HCT116 (cell line): ENCODE results near the gene MCRIP2. TPM values are rescaled to one million over a fixed set of nuclear protein-coding genes. Genes with fewer than 3 reads are reported as not detected.

Source experiments
- ATAC-seq: fragments of 200-7000 bp; cut with Tn5 transposase; 2 replicates; pipeline ENCODE4 v1.9.1; 2020; ENCODE audit warnings: mild to moderate bottlenecking, moderate library complexity
- BruUV-seq: library from RNA; stranded (reverse); fragments of 400-500 nt; replicated peaks from 2 replicates; lab custom pipeline; 2021; lab: Mats Ljungman, UMichigan
- CTCF ChIA-PET: fragments of 300-600 bp; sonication (Branson Sonifier 250); formaldehyde crosslinking; loops from one replicate; lab custom pipeline; 2021; ENCODE audit warnings: antibody characterized with exemption; lab: Charles Lee
- POLR2A ChIA-PET: fragments of 300-600, 350-600 bp; sonication (Branson Sonifier 250); formaldehyde crosslinking; loops from one replicate; lab custom pipeline; 2021; ENCODE audit warnings: antibody characterized with exemption; lab: Charles Lee
- RAD21 ChIA-PET, 2 experiments: fragments of 300-600 bp; sonication (Branson Sonifier 250); formaldehyde crosslinking; loops; one replicate each; lab custom pipeline; 2023; ENCODE audit warnings: low total read pairs in 2 of 2; ENCODE audit not compliant: uncharacterized antibody in 2 of 2, unreplicated experiment in 2 of 2, low non-redundant PET in 1 of 2; lab: Charles Lee
- DNase-seq: peaks from one replicate; pipeline ENCODE4 v3.0.0-alpha.2; 2010; ENCODE audit warnings: low read depth, low spot score
- H2AFZ ChIP-seq: fragments of 200-600 bp; shearing (Covaris generic), sonication (generic); 2 replicates; pipeline ENCODE4 v1.6.1; 2017; ENCODE audit warnings: low read depth, mixed run types, mixed read lengths, antibody characterized with exemption, low read length; ENCODE audit not compliant: poor library complexity, severe bottlenecking
- H3K27ac ChIP-seq: 2 replicates; pipeline ENCODE4 v1.5.1; 2012; ENCODE audit warnings: low read depth, low read length
- H3K27me3 ChIP-seq: fragments of 200-600 bp; sonication (generic); 2 replicates; pipeline ENCODE4 v1.6.1; 2016; ENCODE audit warnings: mixed run types, low read length, mixed read lengths; ENCODE audit not compliant: insufficient read depth
- H3K36me3 ChIP-seq, 2 experiments: fragments of 200-500 bp in 1 of 2; fragments of 200-600 bp in 1 of 2; sonication (Bioruptor generic) in 1 of 2; sonication (generic) in 1 of 2; 2 replicates each; pipeline versions ENCODE4 v1.5.1 to v1.6.1; 2014 to 2016; ENCODE audit warnings: low read length in 2 of 2, inconsistent platforms in 1 of 2, mixed read lengths in 1 of 2, mixed run types in 1 of 2; ENCODE audit not compliant: insufficient read depth in 2 of 2, control insufficient read depth in 1 of 2
- H3K4me1 ChIP-seq, 2 experiments: fragments of 200-600 bp in 1 of 2; sonication (generic) in 1 of 2; 2 replicates each; pipeline versions ENCODE4 v1.5.1 to v1.6.1; 2012 to 2017; ENCODE audit warnings: low read length in 2 of 2, inconsistent platforms in 1 of 2, mild to moderate bottlenecking in 1 of 2, mixed read lengths in 1 of 2, mixed run types in 1 of 2, moderate library complexity in 1 of 2; ENCODE audit not compliant: insufficient read depth in 2 of 2, control insufficient read depth in 1 of 2
- H3K4me2 ChIP-seq: fragments of 200-600 bp; sonication (generic); 2 replicates; pipeline ENCODE4 v1.6.1; 2017; ENCODE audit warnings: mixed run types, low read length, mixed read lengths
- H3K4me3 ChIP-seq, 2 experiments: fragments of 200-600 bp in 1 of 2; sonication (generic) in 1 of 2; replicated peaks in 1 of 2; 2 replicates each; pipeline ENCODE4 v1.5.1; 2011 to 2016; ENCODE audit warnings: low read length in 2 of 2, control low read depth in 1 of 2, low read depth in 1 of 2, mild to moderate bottlenecking in 1 of 2, mixed read lengths in 1 of 2, mixed run types in 1 of 2
- H3K79me2 ChIP-seq: fragments of 200-600 bp; sonication (generic); 2 replicates; pipeline ENCODE4 v1.6.1; 2017; ENCODE audit warnings: mild to moderate bottlenecking, mixed run types, low read length, moderate library complexity, mixed read lengths; ENCODE audit not compliant: insufficient read depth
- H3K9ac ChIP-seq: fragments of 200-600 bp; sonication (generic); 2 replicates; pipeline ENCODE4 v1.6.1; 2016; ENCODE audit warnings: low read length, mixed read lengths
- H3K9me2 ChIP-seq: fragments of 200-600 bp; sonication (generic), shearing (Covaris generic); 2 replicates; pipeline ENCODE4 v1.6.1; 2017; ENCODE audit warnings: mixed run types, mild to moderate bottlenecking, moderate library complexity; ENCODE audit not compliant: insufficient read depth
- H3K9me3 ChIP-seq, 2 experiments: fragments of 200-500 bp in 1 of 2; fragments of 200-600 bp in 1 of 2; sonication (Bioruptor generic) in 1 of 2; sonication (generic) in 1 of 2; 2 replicates each; pipeline ENCODE4 v1.6.1; 2014 to 2017; ENCODE audit warnings: low read length in 2 of 2, mixed read lengths in 2 of 2, inconsistent platforms in 1 of 2, low read depth in 1 of 2, mild to moderate bottlenecking in 1 of 2, mixed run types in 1 of 2, moderate library complexity in 1 of 2; ENCODE audit not compliant: control insufficient read depth in 1 of 2, insufficient read depth in 1 of 2
- H4K20me1 ChIP-seq: fragments of 200-600 bp; sonication (generic), shearing (Covaris generic); 2 replicates; pipeline ENCODE4 v1.6.1; 2017; ENCODE audit warnings: mixed run types, mild to moderate bottlenecking, moderate library complexity; ENCODE audit not compliant: insufficient read depth
- CBX3 ChIP-seq: IDR thresholded peaks from 2 replicates; pipeline ENCODE4 v1.6.1; 2012; ENCODE audit warnings: low read depth
- CEBPB ChIP-seq: IDR thresholded peaks from 2 replicates; pipeline ENCODE4 v1.6.1; 2012; ENCODE audit warnings: low read depth
- EGR1 ChIP-seq: IDR thresholded peaks from 2 replicates; pipeline ENCODE4 v1.6.1; 2012; ENCODE audit warnings: low read depth
- ELF1 ChIP-seq: IDR thresholded peaks from 2 replicates; pipeline ENCODE4 v1.6.1; 2012; ENCODE audit warnings: low read depth, borderline replicate concordance
- EZH2 ChIP-seq: fragments of 200-600 bp; sonication (generic); IDR thresholded peaks from 2 replicates; pipeline ENCODE4 v1.6.1; 2017; ENCODE audit warnings: antibody characterized with exemption, mixed run types
- EZH2phosphoT487 ChIP-seq: fragments of 200-600 bp; IDR thresholded peaks from 2 replicates; pipeline ENCODE4 v1.6.1; 2018; ENCODE audit warnings: antibody characterized with exemption, borderline replicate concordance
- FOSL1 ChIP-seq: IDR thresholded peaks from 2 replicates; pipeline ENCODE4 v1.6.1; 2012; ENCODE audit warnings: low read depth
- JUND ChIP-seq: IDR thresholded peaks from 2 replicates; pipeline ENCODE4 v1.6.1; 2012
- POLR2A ChIP-seq: IDR thresholded peaks from 2 replicates; pipeline ENCODE4 v1.7.0; 2011; ENCODE audit warnings: borderline replicate concordance; ENCODE audit not compliant: insufficient read depth, insufficient read length; ENCODE audit errors: extremely low read depth
- POLR2AphosphoS5 ChIP-seq: IDR thresholded peaks from 2 replicates; pipeline ENCODE4 v1.6.1; 2011; ENCODE audit warnings: mild to moderate bottlenecking, low read depth, low read length, moderate library complexity
- RAD21 ChIP-seq: IDR thresholded peaks from 2 replicates; pipeline ENCODE4 v1.6.1; 2012; ENCODE audit warnings: low read depth, mild to moderate bottlenecking
- SIN3A ChIP-seq: IDR thresholded peaks from 2 replicates; pipeline ENCODE4 v1.6.1; 2012; ENCODE audit warnings: low read depth
- SRF ChIP-seq: IDR thresholded peaks from 2 replicates; pipeline ENCODE4 v1.6.1; 2012; ENCODE audit warnings: low read depth
- TCF7L2 ChIP-seq: IDR thresholded peaks from 2 replicates; pipeline ENCODE4 v1.7.0; 2011; ENCODE audit warnings: borderline replicate concordance, inconsistent platforms; ENCODE audit not compliant: insufficient read depth, insufficient read length; ENCODE audit errors: extremely low read depth
- YY1 ChIP-seq: IDR thresholded peaks from 2 replicates; pipeline ENCODE4 v1.6.1; 2011; ENCODE audit warnings: low read length, low read depth, moderate library complexity, mild to moderate bottlenecking; ENCODE audit not compliant: insufficient replicate concordance; ENCODE audit errors: extremely low read depth
- ZNF274 ChIP-seq: fragments of 200-500 bp; sonication (Bioruptor generic); IDR thresholded peaks from 2 replicates; pipeline ENCODE4 v1.6.1; 2014; ENCODE audit warnings: mild to moderate bottlenecking, low read depth, low read length, inconsistent platforms
- intact Hi-C: fragments of 100-400 bp; cut with micrococcal nuclease; formaldehyde crosslinking; loops from 2 replicates; pipeline ENCODE4 v1.10.0; 2022
- total RNA-seq: library from RNA; stranded (reverse); gene quantifications from one replicate; pipeline ENCODE4 v1.2.1, GENCODE V29; 2021; ENCODE audit not compliant: unreplicated experiment
- TF ChIP-seq, protein P1 (sequence below): IDR thresholded peaks from 2 replicates; pipeline ENCODE4 v1.6.1; 2012; ENCODE audit warnings: low read depth
- TF ChIP-seq, protein P2 (sequence below): IDR thresholded peaks from 2 replicates; pipeline ENCODE4 v1.6.1; 2011; ENCODE audit warnings: mild to moderate bottlenecking, low read length, moderate library complexity; ENCODE audit not compliant: insufficient replicate concordance; ENCODE audit errors: extremely low read depth
- TF ChIP-seq, protein P3 (sequence below): IDR thresholded peaks from 2 replicates; pipeline ENCODE4 v1.6.1; 2012

Gene MCRIP2
- total RNA-seq, 1 experiment from 2014 or later = 34.9 TPM

GRCh38 chr16:675884-676564 lies 34.4 kb downstream of the MCRIP2 start:
- H3K27me3 ChIP-seq = no peaks in the 10 kb centered on the region
- no peak overlapping the region for H3K4me2 ChIP-seq
- no peak overlapping the region for H3K4me3 ChIP-seq
- POLR2A ChIA-PET = no interaction called here
- H2AFZ ChIP-seq = no peak overlapping the region
- intact Hi-C loops = no loop called here
- DNase-seq (no peak), ATAC-seq (no peak)
- no peak overlapping the region for H3K9ac ChIP-seq
- H3K4me1 ChIP-seq = peaks cover 0 to 12% of the 10 kb centered on the region in 2 experiments; a peak in 2 of 4 replicates
- H3K9me2 ChIP-seq = no peaks in the 10 kb centered on the region
- H3K36me3 ChIP-seq = peaks cover 0 to 5% of the 10 kb centered on the region in 2 experiments; a peak in 2 of 4 replicates
- TF ChIP-seq, protein P1, sequence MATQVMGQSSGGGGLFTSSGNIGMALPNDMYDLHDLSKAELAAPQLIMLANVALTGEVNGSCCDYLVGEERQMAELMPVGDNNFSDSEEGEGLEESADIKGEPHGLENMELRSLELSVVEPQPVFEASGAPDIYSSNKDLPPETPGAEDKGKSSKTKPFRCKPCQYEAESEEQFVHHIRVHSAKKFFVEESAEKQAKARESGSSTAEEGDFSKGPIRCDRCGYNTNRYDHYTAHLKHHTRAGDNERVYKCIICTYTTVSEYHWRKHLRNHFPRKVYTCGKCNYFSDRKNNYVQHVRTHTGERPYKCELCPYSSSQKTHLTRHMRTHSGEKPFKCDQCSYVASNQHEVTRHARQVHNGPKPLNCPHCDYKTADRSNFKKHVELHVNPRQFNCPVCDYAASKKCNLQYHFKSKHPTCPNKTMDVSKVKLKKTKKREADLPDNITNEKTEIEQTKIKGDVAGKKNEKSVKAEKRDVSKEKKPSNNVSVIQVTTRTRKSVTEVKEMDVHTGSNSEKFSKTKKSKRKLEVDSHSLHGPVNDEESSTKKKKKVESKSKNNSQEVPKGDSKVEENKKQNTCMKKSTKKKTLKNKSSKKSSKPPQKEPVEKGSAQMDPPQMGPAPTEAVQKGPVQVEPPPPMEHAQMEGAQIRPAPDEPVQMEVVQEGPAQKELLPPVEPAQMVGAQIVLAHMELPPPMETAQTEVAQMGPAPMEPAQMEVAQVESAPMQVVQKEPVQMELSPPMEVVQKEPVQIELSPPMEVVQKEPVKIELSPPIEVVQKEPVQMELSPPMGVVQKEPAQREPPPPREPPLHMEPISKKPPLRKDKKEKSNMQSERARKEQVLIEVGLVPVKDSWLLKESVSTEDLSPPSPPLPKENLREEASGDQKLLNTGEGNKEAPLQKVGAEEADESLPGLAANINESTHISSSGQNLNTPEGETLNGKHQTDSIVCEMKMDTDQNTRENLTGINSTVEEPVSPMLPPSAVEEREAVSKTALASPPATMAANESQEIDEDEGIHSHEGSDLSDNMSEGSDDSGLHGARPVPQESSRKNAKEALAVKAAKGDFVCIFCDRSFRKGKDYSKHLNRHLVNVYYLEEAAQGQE = no peak
- TF ChIP-seq ZNF274 (no peak), ELF1 (no peak), CEBPB (no peak), EZH2 (no peak), EZH2phosphoT487 (no peak), TCF7L2 (no peak), CBX3 (no peak), SIN3A (no peak), POLR2A (no peak), SRF (no peak), FOSL1 (no peak), JUND (no peak), RAD21 (no peak), YY1 (no peak), EGR1 (no peak), POLR2AphosphoS5 (no peak)
- TF ChIP-seq, protein P2, sequence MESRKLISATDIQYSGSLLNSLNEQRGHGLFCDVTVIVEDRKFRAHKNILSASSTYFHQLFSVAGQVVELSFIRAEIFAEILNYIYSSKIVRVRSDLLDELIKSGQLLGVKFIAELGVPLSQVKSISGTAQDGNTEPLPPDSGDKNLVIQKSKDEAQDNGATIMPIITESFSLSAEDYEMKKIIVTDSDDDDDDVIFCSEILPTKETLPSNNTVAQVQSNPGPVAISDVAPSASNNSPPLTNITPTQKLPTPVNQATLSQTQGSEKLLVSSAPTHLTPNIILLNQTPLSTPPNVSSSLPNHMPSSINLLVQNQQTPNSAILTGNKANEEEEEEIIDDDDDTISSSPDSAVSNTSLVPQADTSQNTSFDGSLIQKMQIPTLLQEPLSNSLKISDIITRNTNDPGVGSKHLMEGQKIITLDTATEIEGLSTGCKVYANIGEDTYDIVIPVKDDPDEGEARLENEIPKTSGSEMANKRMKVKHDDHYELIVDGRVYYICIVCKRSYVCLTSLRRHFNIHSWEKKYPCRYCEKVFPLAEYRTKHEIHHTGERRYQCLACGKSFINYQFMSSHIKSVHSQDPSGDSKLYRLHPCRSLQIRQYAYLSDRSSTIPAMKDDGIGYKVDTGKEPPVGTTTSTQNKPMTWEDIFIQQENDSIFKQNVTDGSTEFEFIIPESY = no peak
- TF ChIP-seq, protein P3, sequence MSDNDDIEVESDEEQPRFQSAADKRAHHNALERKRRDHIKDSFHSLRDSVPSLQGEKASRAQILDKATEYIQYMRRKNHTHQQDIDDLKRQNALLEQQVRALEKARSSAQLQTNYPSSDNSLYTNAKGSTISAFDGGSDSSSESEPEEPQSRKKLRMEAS = no peak
- TF ChIP-seq, all 23 proteins: peak for 0
- Histone ChIP-seq H3K27ac (no peak overlapping the region), H3K79me2 (peaks cover 5% of the 10 kb centered on the region), H4K20me1 (no peaks in the 10 kb centered on the region), H3K9me3 (no peaks in the 10 kb centered on the region)
- CTCF ChIA-PET = no interaction called here
- BruUV-seq = no TSS peak
- RAD21 ChIA-PET = no interaction called here
